ENCODE measurements around the gene C2orf76.

The C2orf76 gene

DNA sequence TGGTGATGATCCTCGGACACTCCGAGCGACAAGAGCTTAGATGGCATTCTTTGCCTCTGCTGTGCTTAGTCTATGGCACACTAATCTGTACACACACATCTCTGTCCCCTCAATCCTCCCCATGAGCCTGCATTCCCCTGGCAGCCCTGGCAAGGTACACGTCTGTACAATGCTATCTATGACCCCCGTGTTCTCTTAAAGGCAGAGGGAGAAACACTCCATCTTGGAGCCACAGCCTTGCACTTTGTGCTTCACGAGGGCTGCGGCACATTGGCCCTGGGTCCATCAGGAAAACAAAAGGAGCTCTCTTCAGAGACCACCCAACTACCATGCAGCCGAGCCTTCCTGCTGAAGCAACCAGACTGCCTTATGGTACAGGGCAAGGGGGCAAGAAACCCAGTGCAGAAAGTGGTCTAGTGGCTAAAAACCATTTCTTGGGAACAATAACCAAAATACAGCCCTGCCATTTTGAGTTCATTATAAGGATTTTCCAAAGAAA, 100.5 kb downstream of the C2orf76 start:
- no peaks in the 10 kb centered on the region for H3K9me3 ChIP-seq (ENCODE audit: low read length)
- no peaks in the 10 kb centered on the region for H3F3A ChIP-seq (ENCODE audit: insufficient read depth, low read length)
- no peak for TF ChIP-seq EZH2 (IDR thresholded peaks at IDR 0.05; ENCODE audit: borderline replicate concordance, low read length)
- TF ChIP-seq, protein P1, sequence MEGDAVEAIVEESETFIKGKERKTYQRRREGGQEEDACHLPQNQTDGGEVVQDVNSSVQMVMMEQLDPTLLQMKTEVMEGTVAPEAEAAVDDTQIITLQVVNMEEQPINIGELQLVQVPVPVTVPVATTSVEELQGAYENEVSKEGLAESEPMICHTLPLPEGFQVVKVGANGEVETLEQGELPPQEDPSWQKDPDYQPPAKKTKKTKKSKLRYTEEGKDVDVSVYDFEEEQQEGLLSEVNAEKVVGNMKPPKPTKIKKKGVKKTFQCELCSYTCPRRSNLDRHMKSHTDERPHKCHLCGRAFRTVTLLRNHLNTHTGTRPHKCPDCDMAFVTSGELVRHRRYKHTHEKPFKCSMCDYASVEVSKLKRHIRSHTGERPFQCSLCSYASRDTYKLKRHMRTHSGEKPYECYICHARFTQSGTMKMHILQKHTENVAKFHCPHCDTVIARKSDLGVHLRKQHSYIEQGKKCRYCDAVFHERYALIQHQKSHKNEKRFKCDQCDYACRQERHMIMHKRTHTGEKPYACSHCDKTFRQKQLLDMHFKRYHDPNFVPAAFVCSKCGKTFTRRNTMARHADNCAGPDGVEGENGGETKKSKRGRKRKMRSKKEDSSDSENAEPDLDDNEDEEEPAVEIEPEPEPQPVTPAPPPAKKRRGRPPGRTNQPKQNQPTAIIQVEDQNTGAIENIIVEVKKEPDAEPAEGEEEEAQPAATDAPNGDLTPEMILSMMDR (IDR thresholded peaks at IDR 0.05; ENCODE audit: low read length) = no peak
- H3K9ac ChIP-seq (ENCODE audit: low read length) = no peak overlapping the region
- H3K79me2 ChIP-seq (ENCODE audit: insufficient read depth, low read length) = no peaks in the 10 kb centered on the region
- H3K27me3 ChIP-seq (ENCODE audit: insufficient read depth, low read length) = peaks cover 6% of the 10 kb centered on the region; the same call in 1 of the 2 replicates
- no peak overlapping the region for H3K27ac ChIP-seq (ENCODE audit: low read depth, low read length, poor library complexity, severe bottlenecking)
- no peak overlapping the region for H3K4me2 ChIP-seq (ENCODE audit: low read length)
- no peaks in the 10 kb centered on the region for H4K20me1 ChIP-seq (ENCODE audit: insufficient read depth, low read length)
- H3K36me3 ChIP-seq (ENCODE audit: insufficient read depth, low read length) = no peaks in the 10 kb centered on the region
- no peaks in the 10 kb centered on the region for H3K4me1 ChIP-seq (ENCODE audit: insufficient read depth, low read length, severe bottlenecking)
- H3K4me3 ChIP-seq (ENCODE audit: low read depth, low read length, poor library complexity, severe bottlenecking) = no peak overlapping the region
- no peaks in the 10 kb centered on the region for H3K9me2 ChIP-seq (ENCODE audit: low read depth, low read length)
- no peak overlapping the region for H2AFZ ChIP-seq (ENCODE audit: low read length)

DNA sequence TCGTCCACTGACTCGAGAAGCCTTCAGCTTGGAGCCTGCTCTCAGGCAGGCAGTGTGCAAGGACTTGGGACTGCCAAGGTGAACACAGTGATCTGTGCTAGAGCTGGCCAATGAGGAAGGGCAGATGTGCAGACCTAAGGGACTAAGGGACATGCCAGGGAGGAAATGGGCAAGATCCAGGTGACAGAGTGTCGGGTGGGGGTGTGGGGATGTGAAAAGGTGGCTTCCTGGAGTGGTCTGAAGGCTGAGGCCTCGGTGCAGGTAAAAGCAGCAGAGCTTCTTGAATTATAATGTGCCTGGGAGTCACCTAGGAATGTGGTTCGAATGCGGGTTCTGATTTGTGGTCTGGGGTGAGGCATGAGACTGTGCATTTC, 101.0 kb downstream of the C2orf76 start:
- Histone ChIP-seq H3K79me2 (ENCODE audit: insufficient read depth, low read length) (no peaks in the 10 kb centered on the region), H3K36me3 (ENCODE audit: insufficient read depth, low read length) (no peaks in the 10 kb centered on the region), H3K9me2 (ENCODE audit: low read depth, low read length) (no peaks in the 10 kb centered on the region), H3K9ac (ENCODE audit: low read length) (no peak overlapping the region), H3K4me3 (ENCODE audit: low read depth, low read length, poor library complexity, severe bottlenecking) (no peak overlapping the region), H2AFZ (ENCODE audit: low read length) (no peak overlapping the region), H3F3A (ENCODE audit: insufficient read depth, low read length) (no peaks in the 10 kb centered on the region), H3K27ac (ENCODE audit: low read depth, low read length, poor library complexity, severe bottlenecking) (no peak overlapping the region), H3K4me2 (ENCODE audit: low read length) (no peak overlapping the region), H3K9me3 (ENCODE audit: low read length) (no peaks in the 10 kb centered on the region), H4K20me1 (ENCODE audit: insufficient read depth, low read length) (no peaks in the 10 kb centered on the region), H3K4me1 (ENCODE audit: insufficient read depth, low read length, severe bottlenecking) (no peaks in the 10 kb centered on the region), H3K27me3 (ENCODE audit: insufficient read depth, low read length) (peaks cover 6% of the 10 kb centered on the region; the same call in 1 of the 2 replicates)
- TF ChIP-seq EZH2 (IDR thresholded peaks at IDR 0.05; ENCODE audit: borderline replicate concordance, low read length) = no peak
- TF ChIP-seq, protein P1 (IDR thresholded peaks at IDR 0.05; ENCODE audit: low read length) = no peak

DNA sequence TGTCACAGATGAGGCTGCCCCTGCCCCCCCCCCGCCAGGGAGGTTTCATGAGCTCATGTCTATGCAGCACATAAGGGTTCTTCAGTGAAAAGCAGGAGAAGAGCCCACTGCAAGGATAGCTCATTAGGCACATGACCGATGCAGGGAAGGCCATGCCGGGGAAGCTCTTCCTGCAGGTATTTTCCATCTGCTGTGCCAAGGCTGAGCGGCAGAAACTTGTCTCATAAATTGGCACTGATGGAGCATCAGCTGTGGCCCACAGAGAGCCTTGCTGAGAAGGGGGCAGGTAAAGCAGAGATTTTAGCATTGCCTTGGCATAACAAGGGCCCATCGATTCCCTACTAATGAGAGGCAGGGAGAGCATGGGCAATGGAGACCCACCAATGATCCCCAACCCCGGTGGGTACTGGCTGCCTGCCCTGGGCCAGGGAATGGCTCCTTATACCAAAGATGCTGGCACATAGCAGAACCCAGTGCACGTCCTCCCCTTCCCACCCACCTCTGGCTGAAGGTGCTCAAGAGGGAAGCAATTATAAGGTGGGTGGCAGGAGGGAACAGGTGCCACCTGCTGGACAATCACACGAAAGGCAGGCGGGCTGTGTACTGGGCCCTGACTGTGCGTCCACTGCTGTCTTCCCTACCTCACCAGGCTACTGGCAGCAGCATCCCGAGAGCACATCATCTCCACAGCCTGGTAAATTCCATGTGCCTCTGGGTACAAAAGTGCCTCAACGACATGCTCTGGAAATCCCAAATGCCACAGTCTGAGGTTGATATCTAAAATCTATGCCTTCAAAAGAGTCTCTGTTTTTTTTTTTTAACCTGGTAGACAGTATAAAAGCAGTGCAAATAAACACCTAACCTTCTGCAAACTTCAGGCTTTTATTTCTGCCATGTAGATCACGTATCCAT, 101.6 kb downstream of the C2orf76 start:
- Histone ChIP-seq H3K27ac (ENCODE audit: low read depth, low read length, poor library complexity, severe bottlenecking) (no peak overlapping the region), H3K27me3 (ENCODE audit: insufficient read depth, low read length) (no peaks in the 10 kb centered on the region), H2AFZ (ENCODE audit: low read length) (no peak overlapping the region), H3K9me3 (ENCODE audit: low read length) (no peaks in the 10 kb centered on the region), H3F3A (ENCODE audit: insufficient read depth, low read length) (no peaks in the 10 kb centered on the region), H3K9me2 (ENCODE audit: low read depth, low read length) (no peaks in the 10 kb centered on the region), H3K4me3 (ENCODE audit: low read depth, low read length, poor library complexity, severe bottlenecking) (no peak overlapping the region), H3K79me2 (ENCODE audit: insufficient read depth, low read length) (no peaks in the 10 kb centered on the region), H3K36me3 (ENCODE audit: insufficient read depth, low read length) (no peaks in the 10 kb centered on the region), H3K9ac (ENCODE audit: low read length) (no peak overlapping the region), H3K4me2 (ENCODE audit: low read length) (no peak overlapping the region), H3K4me1 (ENCODE audit: insufficient read depth, low read length, severe bottlenecking) (no peaks in the 10 kb centered on the region), H4K20me1 (ENCODE audit: insufficient read depth, low read length) (no peaks in the 10 kb centered on the region)
- TF ChIP-seq, protein P1 (IDR thresholded peaks at IDR 0.05; ENCODE audit: low read length) = peak; percentile 72
- TF ChIP-seq EZH2 (IDR thresholded peaks at IDR 0.05; ENCODE audit: borderline replicate concordance, low read length) = no peak

Data from OCI-LY1 (cell line).